NCI-H2227 treated with DMSO at 0.1 percent for 48 hours (cell line): ENCODE measurements around the gene UBAP2L.

ENCODE experiments used
- DNase-seq: peaks from one replicate; lab custom pipeline; 2025; lab: John Stamatoyannopoulos, UW

UBAP2L gene, protein sequence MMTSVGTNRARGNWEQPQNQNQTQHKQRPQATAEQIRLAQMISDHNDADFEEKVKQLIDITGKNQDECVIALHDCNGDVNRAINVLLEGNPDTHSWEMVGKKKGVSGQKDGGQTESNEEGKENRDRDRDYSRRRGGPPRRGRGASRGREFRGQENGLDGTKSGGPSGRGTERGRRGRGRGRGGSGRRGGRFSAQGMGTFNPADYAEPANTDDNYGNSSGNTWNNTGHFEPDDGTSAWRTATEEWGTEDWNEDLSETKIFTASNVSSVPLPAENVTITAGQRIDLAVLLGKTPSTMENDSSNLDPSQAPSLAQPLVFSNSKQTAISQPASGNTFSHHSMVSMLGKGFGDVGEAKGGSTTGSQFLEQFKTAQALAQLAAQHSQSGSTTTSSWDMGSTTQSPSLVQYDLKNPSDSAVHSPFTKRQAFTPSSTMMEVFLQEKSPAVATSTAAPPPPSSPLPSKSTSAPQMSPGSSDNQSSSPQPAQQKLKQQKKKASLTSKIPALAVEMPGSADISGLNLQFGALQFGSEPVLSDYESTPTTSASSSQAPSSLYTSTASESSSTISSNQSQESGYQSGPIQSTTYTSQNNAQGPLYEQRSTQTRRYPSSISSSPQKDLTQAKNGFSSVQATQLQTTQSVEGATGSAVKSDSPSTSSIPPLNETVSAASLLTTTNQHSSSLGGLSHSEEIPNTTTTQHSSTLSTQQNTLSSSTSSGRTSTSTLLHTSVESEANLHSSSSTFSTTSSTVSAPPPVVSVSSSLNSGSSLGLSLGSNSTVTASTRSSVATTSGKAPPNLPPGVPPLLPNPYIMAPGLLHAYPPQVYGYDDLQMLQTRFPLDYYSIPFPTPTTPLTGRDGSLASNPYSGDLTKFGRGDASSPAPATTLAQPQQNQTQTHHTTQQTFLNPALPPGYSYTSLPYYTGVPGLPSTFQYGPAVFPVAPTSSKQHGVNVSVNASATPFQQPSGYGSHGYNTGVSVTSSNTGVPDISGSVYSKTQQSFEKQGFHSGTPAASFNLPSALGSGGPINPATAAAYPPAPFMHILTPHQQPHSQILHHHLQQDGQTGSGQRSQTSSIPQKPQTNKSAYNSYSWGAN

DNA sequence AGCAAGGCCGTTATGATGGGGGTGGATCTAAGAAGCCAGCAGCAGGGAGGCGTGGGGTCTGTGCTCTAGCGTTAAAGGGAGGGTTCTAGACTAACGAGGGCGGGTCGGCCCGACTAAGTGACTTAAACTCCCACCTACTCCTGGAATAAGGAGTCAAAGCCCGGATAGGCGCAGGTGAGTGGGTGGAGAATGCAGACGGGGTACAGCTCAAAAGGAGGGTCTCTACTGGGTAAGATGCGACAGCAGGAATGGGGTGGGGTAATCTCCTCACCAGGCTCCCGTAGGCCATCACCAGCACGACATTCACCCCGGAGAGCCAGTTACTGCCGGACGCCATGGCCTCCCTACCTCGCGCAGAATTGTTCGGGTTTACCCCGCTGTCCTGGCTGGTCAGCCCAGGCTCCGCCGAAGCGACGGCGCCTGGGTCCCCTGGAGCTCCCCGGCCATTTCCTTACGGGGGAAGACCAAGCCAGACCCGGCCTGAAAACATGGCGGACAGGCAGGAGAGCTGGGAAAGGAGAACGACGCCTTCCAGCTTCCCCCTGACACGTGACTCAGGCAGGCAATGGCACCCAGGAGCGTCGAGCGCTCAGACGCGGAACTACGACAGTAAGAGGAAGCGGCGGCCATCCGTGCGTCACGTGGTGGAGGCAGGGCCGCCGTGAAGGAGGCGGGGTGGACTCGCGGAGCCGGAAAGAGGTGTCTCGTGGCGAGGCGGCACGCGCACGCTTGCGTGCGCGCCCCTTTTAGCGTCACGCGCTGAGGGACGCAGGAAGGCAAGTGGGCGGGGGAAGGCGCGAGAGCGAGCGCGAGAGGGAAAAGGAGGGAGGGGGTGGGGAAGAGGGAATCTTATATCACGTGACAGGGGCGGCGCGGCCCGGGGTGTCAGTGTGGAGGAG lies at the start of gene UBAP2L:
TSS of gene UBAP2L (plus strand) at position 885 of the 899 bp plus-strand sequence. CDS start 4,169 bp downstream, outside the sequence.
- DNase-seq: peak; percentile 98

DNA sequence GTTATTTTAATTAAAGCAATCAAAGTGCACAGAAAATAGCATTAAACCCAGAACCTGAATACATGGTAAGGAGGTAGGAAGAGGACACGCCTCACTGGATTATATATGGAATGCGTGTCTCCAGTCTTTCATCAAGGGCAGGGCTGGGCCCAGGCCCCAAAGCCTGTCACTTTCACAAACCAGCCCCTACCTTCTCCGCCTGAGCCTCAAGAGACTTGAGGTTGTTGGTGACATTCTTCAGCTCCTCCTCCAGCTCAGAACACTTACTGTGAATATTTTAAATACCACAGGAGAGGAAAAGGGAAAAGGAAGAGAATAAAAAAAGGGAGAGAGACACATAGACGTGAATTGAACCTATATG lies 49.6 kb upstream of the UBAP2L start:
- no peak for DNase-seq

DNA sequence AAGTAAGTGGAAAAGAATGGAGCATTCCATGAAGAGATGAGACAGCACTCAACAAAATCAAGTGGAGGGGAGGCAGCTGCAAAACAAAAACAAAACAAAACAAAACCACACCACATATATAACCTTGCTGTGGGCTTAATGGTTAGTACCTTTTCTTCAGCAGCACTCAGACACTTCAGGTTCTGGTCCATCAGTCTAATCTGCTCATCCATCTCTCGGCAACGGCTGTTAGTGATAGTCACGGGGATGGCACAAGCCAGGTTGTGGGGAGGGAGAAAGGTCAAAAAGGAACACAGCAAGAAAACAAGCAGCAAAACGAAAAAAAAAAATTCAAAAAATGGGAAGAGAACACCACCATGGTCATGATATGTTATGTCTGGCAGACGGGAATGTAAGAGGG lies 48.9 kb upstream of the UBAP2L start:
- DNase-seq: no peak

DNA sequence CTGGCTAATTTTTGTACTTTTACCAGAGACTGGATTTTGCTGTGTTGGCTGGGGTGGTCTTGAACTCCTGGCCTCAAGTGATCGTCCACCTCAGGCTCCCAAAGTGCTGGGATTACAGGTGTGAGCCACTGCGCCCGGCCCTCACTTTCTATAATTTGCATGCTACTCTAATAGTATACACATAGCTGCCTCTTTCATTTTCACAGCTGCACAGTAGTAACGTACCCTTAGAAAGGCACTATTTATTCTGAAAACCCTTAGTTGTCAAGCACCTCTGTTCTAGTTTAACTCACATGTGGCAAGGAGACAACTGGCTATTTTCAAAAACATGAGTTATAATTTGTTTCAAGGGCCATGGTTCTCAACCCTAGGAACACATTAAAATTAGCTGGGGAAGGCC lies 46.1 kb upstream of the UBAP2L start:
- no peak for DNase-seq

DNA sequence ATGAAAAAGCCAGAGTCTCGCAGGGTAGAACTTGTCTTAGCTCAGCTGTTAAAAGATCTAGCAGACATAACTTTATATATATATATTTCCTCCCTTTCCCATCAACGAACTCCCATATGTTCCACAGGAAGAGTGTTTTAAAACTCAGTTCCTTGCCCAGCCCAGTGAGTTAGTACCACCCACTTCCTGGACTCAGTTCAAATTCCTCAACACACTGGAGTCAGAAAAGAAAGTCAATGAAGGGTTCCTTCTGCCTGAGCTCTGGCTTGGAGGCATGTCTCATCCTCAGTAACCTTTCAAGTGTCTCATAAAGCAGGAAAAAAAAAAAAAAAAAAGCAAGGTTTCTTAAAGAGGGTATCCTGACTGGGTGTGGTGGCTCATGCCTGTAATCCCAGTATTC lies 44.4 kb upstream of the UBAP2L start:
- DNase-seq: no peak

DNA sequence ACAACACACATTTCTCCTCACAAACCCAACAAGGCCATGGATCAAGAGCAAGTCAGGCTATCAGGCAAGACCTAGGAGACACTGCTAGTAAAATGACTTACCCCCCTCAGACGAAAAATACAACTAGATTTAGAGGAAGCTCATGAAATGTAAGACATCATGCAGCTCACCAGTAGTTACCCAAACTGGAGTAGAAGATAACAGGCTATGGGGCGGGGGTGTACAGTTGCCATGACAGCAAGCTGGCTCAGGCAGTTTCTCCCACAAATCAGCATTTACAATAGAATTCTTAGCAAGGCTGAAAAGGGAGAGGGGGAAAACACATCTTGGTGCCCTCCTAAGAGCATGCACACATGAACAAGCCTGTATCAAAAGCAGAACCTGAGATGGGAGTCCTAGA lies 42.7 kb upstream of the UBAP2L start:
- no peak for DNase-seq

DNA sequence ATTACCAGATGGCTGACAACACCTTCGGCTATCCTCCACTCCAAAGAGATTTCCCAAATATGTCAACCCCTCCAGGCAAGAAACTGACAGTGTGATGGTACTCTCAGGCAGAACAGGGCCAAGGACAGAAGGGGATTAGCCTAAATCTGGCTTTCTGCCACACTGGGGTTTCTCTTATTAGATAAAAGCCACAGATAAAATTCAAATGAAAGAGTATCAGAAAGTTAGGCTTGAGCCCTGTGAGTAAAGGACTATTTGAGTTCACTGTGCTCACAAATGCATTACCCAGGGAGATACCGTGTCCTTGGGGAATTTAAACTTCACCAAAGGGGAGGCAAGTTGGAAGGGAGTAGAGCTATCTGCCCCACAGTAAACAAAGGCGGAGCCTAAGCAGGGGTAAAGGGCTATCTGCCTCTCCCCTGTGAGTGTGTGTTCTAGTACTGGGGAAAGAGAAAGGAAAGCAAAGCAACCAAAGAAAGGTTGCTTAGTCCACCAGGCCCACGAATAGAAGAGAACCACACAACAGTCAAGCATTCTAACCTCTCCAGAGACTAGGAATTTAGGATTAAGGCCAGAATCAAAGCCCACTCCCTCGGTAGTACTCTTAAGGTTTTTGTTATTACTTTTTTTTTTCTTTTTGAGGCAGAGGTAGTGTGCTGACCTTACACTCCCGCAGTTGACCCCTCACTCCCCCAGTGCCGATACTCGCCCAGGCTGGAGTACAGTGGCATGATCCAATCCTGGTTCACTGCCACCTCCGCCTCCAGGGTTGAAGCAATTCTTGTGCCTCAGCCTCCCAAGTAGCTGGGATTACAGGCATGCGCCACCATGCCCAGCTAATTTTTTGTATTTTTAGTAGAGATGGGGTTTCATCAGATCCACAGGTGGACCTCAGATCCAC lies 41.6 kb upstream of the UBAP2L start:
- DNase-seq: no peak

DNA sequence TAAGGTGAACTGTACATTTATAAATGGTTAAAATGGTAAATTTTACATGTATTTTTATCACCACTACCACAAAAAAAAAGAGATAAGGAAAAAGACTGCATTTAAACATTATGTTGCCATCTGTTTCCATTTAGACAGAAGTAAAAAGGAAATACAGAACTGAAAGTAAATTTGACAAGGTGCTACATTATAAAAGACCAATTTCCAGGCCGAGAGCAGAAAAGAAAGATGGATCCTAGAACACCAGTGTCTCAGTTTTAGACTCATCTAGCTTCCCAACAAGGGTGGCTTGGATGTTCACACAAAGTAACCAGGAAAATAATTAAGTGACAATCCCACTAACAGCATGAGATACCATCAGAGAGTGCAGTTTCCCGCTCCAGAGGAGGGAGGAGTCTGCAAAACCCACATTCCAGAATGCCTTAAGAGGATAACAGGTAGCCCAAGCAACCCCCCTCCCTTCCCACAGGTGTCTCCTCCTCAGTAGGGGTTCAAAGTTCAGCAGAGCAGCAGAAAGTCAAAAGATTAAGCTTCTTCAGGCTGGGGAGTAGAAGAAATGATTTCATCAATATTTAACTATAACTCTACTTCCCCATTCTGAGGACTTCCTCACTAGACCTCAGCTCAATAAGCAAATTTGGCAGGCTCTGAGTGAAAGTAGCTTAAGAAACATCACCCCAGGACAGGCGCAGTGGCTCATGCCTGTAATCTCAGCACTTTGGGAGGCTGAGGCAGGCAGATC lies 40.6 kb upstream of the UBAP2L start:
- DNase-seq: no peak

DNA sequence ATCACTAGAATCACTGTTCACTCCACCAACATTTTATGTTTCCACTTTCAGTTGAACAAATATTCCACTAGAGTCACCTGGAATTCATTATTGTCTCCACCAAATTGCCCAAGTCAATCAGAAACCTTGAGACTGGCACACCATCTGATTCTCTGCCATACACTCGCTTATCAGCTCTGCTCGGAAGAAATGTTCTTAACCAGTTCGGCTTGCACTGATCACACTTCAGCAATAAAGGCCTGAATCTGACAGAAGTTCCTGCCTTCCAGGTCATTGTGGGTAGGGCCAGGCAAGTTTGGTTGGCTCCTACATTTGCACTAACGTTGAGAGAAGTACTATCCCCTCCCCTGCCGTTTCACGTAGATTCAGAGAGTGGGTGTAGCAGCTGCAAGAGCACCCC lies 38.8 kb upstream of the UBAP2L start:
- no peak for DNase-seq

DNA sequence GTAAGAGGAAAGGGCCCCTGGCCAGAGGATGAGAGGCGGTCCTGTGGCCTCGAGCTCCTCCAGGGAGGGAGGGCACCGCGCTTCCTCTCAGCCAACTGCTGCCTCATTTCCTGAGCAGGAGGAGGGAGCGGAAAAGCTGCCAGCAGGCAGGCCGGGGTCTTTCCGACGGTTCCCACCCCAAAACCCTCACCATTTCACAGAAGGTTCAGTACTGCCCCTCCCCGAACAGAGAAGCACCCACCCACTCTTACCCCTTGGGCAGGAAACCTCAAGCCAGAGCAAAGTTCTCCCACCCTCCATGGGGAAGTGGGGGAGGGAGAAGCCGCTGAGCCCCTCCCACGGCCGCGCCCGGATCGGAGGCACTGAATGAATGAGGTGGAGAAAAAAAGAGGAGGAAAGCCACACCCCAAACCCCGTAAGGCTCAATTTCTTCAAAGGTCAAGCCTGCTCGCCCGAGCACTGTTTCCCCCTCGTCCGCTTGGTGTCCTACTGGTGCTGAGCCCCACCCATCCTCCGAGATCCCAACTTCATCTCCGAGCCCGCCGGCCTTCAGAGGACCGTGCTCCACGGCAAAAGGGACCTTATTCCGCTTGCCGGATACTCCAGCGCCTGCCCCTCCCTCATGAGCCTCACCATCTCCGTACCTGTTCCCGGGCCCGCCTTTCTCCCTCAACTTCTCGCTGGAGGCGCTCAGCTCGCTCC lies 38.3 kb upstream of the UBAP2L start:
- DNase-seq: peak; percentile 66

DNA sequence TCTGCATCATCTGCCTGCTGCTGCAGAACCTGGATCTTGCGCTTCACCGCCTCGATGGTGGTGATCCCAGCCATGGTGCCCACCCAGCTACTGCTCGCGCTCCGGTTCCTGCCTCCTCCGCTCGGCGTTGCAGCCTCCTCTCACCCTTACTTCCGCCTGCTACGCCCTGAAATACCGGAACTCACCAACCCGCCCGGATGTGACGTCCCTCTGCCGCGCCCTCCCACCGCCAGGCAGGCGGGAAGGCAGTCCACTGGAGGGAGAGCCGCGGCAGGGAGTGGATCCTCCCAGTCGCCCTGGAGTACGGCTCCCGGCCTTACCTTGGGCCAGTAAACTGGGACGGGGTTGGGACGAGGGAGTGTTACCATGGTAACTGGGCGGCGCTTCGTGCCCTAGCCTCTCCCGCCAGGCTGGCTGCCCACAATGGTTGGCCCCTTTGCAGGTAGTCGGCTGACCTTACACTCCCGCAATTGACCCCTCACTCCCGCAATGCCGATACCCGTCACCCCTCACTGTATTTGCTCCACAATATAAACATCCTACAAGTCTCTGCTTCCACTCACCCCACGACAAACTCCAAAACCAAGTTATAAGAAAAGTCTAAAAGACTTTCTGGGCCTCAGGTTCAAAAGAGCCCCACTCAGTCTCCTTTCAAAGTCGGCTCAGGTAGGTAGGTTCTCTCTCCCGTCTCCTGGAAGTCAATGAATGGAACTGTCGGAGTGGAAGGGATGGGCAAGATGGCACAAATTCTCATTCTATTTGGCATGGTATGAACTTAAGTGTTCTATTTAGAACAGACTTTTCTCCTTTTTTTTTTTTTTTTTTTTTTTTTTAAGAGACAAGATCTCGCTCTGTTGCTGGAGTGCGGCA lies 37.5 kb upstream of the UBAP2L start:
- peak; percentile 97 for DNase-seq

DNA sequence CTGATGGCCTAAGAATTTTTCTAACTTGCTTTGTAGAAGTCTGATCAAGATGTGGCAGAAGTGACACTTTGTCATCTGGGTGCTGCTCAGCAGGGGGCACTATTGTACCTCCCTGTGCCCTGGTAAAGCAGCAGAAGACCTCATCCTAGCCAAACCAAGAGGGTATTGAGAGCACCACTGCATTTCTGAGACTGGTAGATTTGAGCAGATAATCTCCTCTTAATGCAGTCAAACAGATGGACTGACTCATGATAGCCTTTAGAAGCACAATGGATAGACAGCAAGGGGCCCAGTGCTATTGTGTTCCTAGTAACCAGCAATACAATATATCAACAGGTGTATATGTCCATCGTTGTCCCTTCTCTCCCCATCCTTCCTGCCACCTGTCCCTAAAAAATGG lies 34.6 kb upstream of the UBAP2L start:
- no peak for DNase-seq

DNA sequence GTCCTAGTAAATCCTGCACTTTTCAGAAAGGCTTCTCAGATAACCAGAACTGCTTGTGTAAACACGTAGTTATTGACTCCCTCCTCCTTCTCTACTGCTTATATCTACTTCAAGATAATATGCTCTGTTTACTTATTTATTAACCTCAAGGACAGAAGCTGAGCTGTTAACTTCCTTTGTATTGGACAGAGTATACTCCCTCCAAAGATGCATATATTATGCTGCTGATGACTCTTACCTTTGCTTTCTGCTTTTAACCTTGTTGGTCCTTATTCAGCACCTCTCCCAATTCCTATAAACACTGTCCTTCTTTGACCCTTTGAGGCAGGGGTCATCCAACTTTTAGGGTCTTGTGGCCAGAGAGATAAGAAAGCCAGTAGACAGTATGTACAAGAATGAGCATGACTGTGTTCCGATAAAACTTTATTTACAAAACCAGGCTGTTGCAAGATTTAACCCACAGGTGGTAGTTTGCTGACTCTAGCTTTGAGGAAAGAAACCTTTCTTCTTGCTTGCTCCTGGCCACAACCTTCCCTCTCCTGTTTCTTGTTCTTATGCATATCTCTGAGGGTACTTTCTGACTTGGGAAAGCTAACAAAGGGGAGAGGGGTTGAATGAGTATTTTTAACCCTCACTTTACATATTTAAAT lies 33.8 kb upstream of the UBAP2L start:
- DNase-seq: no peak

DNA sequence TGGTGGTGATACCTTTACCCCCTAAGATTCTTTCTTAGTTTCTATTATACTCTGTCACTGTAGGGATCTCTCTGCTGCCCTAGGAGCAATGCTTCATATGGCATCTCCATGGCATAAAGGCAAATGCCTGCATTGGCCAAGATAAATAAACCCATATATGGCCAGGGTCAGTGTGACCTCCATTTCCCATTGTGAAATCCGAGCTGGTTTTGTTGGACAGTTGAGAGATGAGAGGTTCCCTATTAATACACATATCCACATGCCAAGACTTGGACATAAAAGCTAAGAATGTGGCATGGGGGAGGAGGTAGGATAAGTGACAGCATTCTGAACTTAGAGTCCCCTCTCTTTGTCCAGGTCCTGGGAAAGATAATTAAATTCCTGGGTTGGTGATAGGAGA lies 30.2 kb upstream of the UBAP2L start:
- DNase-seq: no peak

DNA sequence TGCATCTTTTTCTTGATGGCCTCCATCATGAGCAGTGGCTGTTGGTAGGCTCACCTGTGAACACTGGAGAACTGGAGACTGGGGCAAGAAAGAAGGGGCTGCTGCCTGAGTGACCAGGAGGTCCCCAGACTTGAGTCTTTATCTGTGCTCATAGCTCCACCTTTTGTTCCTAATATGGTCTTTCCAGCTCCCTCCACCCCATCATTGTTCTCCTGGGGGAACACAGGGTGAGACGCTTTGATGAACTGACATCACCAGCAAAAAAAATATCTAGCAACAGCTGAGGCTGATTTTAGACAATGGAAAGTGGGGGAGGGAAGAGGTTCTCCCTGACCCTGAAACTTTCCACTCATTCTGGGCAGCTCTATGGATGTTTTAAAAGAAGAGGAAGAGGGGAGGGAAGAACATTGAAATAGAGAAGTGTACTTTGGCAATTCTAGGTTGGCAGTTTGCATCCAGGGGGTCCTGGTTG lies 28.7 kb upstream of the UBAP2L start, which contains the start of gene TPM3:
TSS of gene TPM3 (minus strand) at position 111 of the 472 bp plus-strand sequence. CDS start at position 29, 82 bp downstream.
- no peak for DNase-seq

DNA sequence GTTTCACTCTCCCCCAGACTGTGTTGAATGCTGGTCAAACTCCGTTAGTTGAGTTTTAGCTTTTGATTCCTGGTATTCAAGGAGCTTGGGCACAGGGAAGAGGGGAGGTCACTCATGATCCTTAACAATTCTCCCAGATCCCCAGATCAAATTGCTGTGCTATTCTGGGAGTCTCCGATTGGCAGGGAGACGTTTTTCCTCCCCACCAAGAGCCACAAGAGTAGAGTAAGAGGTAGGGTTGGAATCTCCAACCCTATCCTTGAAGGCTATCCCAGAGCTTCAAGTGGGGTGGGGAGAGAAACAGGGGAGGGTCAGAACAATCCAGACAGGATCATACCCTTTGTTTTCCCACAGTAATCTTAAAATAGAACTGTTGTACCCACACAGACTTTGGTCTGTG lies 28.3 kb upstream of the UBAP2L start:
- DNase-seq: no peak

DNA sequence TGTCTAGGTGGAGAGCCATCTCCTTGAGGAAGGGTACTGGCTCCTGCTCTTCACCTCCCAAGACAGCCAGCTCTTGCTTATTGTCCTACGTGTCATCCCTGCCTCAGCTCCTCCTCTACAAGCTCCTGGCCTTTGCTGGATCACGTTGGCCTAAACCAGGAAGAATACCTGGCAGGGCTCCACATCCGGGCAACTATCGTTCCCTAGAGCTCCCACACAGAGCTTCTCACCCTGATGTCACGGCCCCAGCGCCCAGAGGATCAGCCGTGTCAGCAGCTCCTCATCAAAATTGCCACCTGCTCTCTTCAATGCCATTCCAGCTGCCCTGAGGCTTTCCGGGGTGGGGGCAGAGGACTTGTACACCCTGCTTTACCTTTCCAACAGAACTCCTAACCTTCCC lies 26.9 kb upstream of the UBAP2L start:
- no peak for DNase-seq
